Ascending aorta (tissue), 2 donors: ENCODE results near the gene ARHGEF5. TPM values are rescaled to one million over a fixed set of nuclear protein-coding genes. Genes with fewer than 3 reads are reported as not detected.

Experiments used
- DNase-seq, 2 donors: peaks; one replicate each; pipeline ENCODE4 v3.0.0-alpha.2; 2019; ENCODE audit warnings: low spot score in 2 of 2
- H3K27ac ChIP-seq, 2 donors: fragments of 200-600 bp; sonication (generic); one replicate each; pipeline ENCODE4 v1.5.1; 2016 to 2017; ENCODE audit warnings: mild to moderate bottlenecking in 1 of 2
- H3K27me3 ChIP-seq: fragments of 200-600 bp; sonication (generic); one replicate; pipeline ENCODE4 v1.5.1; 2017
- H3K36me3 ChIP-seq, 2 donors: fragments of 200-600 bp; sonication (generic); one replicate each; pipeline ENCODE4 v1.5.1; 2016
- H3K4me1 ChIP-seq, 2 donors: fragments of 200-600 bp; sonication (generic); one replicate each; pipeline ENCODE4 v1.5.1; 2016 to 2017; ENCODE audit warnings: mild to moderate bottlenecking in 1 of 2
- H3K4me3 ChIP-seq, 2 donors: fragments of 200-600 bp; sonication (generic); one replicate each; pipeline ENCODE4 v1.5.1; 2016 to 2017; ENCODE audit warnings: mild to moderate bottlenecking in 1 of 2
- H3K9me3 ChIP-seq, 2 donors: fragments of 200-600 bp; sonication (generic); one replicate each; pipeline ENCODE4 v1.5.1; 2016
- intact Hi-C: fragments of 100-400 bp; cut with DNase I; formaldehyde crosslinking; loops from one replicate; pipeline ENCODE4 v1.15.1; 2023
- total RNA-seq: library from RNA; depleted of rRNA; stranded (reverse); fragments of >200 nt; gene quantifications from one replicate; pipeline ENCODE4 v1.1.0, GENCODE V29; 2016
- TF ChIP-seq, protein P1 (sequence below), 3 experiments: fragments of 200-600 bp in 2 of 3; fragments of 450-650 bp in 1 of 3; sonication (generic) in 2 of 3; IDR thresholded peaks; one replicate each; pipeline ENCODE4 v1.5.1; 2016 to 2019; ENCODE audit warnings: antibody characterized with exemption in 3 of 3, mild to moderate bottlenecking in 1 of 3, moderate library complexity in 1 of 3

Gene ARHGEF5
- total RNA-seq, 1 donor from 2014 or later, result 3.5 TPM

DNA sequence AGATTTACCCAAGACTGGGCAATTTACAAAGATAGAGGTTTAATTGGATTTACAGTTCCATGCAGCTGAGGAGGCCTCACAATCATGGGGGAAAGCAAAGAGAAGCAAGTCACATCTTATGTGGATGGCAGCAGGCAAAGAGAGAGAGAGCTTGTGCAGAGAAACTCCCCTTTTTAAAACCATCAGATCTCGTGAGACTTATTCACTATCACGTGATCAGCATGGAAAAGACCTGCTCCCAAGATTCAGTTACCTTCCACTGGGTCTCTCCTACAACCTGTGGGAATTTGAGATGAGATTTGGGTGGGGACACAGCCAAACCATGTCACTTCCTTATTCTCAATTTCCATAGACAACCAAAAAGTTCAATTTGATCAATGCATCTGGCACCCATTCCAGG, 73.2 kb downstream of the ARHGEF5 start:
- intact Hi-C loops, result loop anchor here (2.0 kb wide), 1 partner anchor 20 kb away; no protein-coding TSS in a partner anchor
- TF ChIP-seq, protein P1, sequence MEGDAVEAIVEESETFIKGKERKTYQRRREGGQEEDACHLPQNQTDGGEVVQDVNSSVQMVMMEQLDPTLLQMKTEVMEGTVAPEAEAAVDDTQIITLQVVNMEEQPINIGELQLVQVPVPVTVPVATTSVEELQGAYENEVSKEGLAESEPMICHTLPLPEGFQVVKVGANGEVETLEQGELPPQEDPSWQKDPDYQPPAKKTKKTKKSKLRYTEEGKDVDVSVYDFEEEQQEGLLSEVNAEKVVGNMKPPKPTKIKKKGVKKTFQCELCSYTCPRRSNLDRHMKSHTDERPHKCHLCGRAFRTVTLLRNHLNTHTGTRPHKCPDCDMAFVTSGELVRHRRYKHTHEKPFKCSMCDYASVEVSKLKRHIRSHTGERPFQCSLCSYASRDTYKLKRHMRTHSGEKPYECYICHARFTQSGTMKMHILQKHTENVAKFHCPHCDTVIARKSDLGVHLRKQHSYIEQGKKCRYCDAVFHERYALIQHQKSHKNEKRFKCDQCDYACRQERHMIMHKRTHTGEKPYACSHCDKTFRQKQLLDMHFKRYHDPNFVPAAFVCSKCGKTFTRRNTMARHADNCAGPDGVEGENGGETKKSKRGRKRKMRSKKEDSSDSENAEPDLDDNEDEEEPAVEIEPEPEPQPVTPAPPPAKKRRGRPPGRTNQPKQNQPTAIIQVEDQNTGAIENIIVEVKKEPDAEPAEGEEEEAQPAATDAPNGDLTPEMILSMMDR (IDR thresholded peaks at IDR 0.05), result no peak
- no peaks in the 10 kb centered on the region for H3K36me3 ChIP-seq

More for the DNA sequence above, 73.2 kb downstream of the ARHGEF5 start:
- Histone ChIP-seq H3K27me3 (no peaks in the 10 kb centered on the region), H3K27ac (no peak overlapping the region), H3K4me1 (no peaks in the 10 kb centered on the region), H3K9me3 (peaks cover 0 to 7% of the 10 kb centered on the region in 2 donors), H3K4me3 (no peak overlapping the region)
- no peak for DNase-seq

Other genes starting within 250 kb of the ARHGEF5 start
- not detected for gene OR2A2, start 245.8 kb upstream of the ARHGEF5 start, total RNA-seq
- not detected for gene OR2A14, start 232.2 kb upstream of the ARHGEF5 start, total RNA-seq
- not detected for gene CTAGE4, start 171.9 kb upstream of the ARHGEF5 start, total RNA-seq
- 0.75 TPM for gene ARHGEF35, start 159.6 kb upstream of the ARHGEF5 start, total RNA-seq
- not detected for gene OR2A42, start 115.8 kb upstream of the ARHGEF5 start, total RNA-seq
- gene OR2A7, start 90.6 kb upstream of the ARHGEF5 start, total RNA-seq, result 4.9 TPM
- gene CTAGE8, start 86.1 kb upstream of the ARHGEF5 start, total RNA-seq, result not detected
- not detected for gene OR2A1, start 43.0 kb upstream of the ARHGEF5 start, total RNA-seq
- gene NOBOX, start 48.3 kb downstream of the ARHGEF5 start, total RNA-seq, result not detected